ENCODE measurements around the gene FAM163B.
"Not testable (repeated sequence)": the region's sequence is repeated elsewhere in the genome, so short reads cannot be mapped to it uniquely, and the experiment has no call there.

The FAM163B gene

GRCh38 chr9:133639613-133640012 lies 30.4 kb upstream of the FAM163B start:
- no peak for DNase-seq (ENCODE audit: low read depth)

GRCh38 chr9:133638711-133639110 lies 29.5 kb upstream of the FAM163B start:
- DNase-seq (ENCODE audit: low read depth), result no peak

GRCh38 chr9:133638076-133638475 lies 28.9 kb upstream of the FAM163B start:
- DNase-seq (ENCODE audit: low read depth), result no peak

GRCh38 chr9:133637451-133638055 lies 28.4 kb upstream of the FAM163B start:
- no peak for DNase-seq (ENCODE audit: low read depth)

- no peak for DNase-seq (ENCODE audit: low read depth)
Observed at GRCh38 chr9:133636902-133637301, 27.7 kb upstream of the FAM163B start.

- DNase-seq (ENCODE audit: low read depth), result no peak
Observed at GRCh38 chr9:133635533-133636531, 26.6 kb upstream of the FAM163B start, which contains the start of gene DBH. DBH (plus strand) TSS chr9:133636363; CDS start chr9:133636372, 9 bp downstream.

- no peak for DNase-seq (ENCODE audit: low read depth)
Observed at GRCh38 chr9:133635098-133635497, 25.9 kb upstream of the FAM163B start.

GRCh38 chr9:133634081-133634691 lies 25.0 kb upstream of the FAM163B start:
- DNase-seq (ENCODE audit: low read depth), result no peak

- DNase-seq (ENCODE audit: low read depth), result no peak
Observed at GRCh38 chr9:133633681-133634080, 24.5 kb upstream of the FAM163B start.

- DNase-seq (ENCODE audit: low read depth), result no peak
Observed at GRCh38 chr9:133632806-133633680, 23.9 kb upstream of the FAM163B start.

GRCh38 chr9:133631111-133631510 lies 21.9 kb upstream of the FAM163B start:
- DNase-seq (ENCODE audit: low read depth), result no peak

- no peak for DNase-seq (ENCODE audit: low read depth)
Observed at GRCh38 chr9:133629221-133630110, 20.3 kb upstream of the FAM163B start.

- DNase-seq (ENCODE audit: low read depth), result no peak
Observed at GRCh38 chr9:133628766-133629165, 19.6 kb upstream of the FAM163B start.

- DNase-seq (ENCODE audit: low read depth), result no peak
Observed at GRCh38 chr9:133627341-133627740, 18.2 kb upstream of the FAM163B start.

GRCh38 chr9:133626008-133626407 lies 16.8 kb upstream of the FAM163B start:
- not testable (repeated sequence) for DNase-seq (ENCODE audit: low read depth)

GRCh38 chr9:133622555-133622954 lies 13.4 kb upstream of the FAM163B start:
- no peak for DNase-seq (ENCODE audit: low read depth)

GRCh38 chr9:133621725-133622267 lies 12.6 kb upstream of the FAM163B start:
- DNase-seq (ENCODE audit: low read depth), result no peak

- no peak for DNase-seq (ENCODE audit: low read depth)
Observed at GRCh38 chr9:133619791-133620190, 10.6 kb upstream of the FAM163B start.

GRCh38 chr9:133618726-133619125 lies 9.5 kb upstream of the FAM163B start:
- no peak for DNase-seq (ENCODE audit: low read depth)

- no peak for DNase-seq (ENCODE audit: low read depth)
Observed at GRCh38 chr9:133616643-133617405, 7.6 kb upstream of the FAM163B start.
